Measurements from ENCODE around the gene CYTH1.

Gene CYTH1

DNA sequence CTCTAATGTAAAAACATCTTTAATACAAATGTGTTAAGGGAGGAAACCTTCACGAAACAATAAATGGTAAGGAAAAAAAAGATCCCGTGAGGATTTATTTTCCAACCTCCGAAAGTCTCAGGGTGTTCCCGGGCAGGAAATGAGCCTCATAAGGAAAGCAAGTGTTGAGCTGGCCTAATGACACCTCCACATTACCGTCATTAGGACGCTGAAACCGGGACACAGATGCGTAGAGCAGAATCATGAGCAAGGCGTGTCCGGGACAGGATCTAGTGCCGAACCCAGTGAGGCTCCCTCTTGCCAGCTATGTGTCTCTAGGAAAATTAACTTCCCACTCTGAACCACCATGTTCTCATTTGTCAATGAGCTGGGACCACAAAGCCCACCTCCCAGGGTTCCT is 22.7 kb upstream of the CYTH1 start:
- no peak for DNase-seq (ENCODE audit: low spot score)

DNA sequence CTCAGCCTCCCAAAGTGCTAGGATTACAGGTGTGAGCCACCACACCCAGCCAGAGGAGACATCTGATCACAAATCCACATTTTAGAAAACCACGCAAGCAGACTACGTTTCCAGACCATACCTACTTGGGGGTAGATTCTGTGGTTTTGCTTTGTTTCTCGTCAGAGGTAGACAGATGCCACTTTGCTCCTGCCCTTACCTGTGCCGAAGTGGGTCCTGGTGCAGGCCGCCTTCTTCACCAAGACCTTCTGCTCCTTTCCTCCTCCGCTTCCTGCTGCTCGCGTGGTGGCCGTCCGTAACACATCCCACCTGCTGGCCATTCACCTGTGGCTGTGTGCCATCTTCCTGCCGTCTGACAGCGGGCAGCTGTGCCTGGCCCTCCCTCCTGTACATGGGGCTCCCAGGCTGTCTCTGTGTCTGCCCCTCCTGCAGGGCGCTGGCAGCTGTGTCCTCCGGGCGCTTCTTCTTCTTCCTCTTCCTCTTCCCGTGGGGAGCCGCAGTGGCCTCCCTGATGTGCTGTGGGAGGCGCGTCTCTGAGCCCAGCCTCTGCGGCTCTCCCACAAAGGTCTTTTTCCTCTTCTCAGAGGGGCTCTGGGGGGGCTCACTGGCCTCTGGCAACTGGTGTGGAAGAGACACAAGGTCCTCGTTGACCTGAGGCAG is 21.2 kb upstream of the CYTH1 start:
- DNase-seq (ENCODE audit: low spot score), result no peak

GRCh38 chr17:78802459-78802858 is 20.4 kb upstream of the CYTH1 start:
- no peak for DNase-seq (ENCODE audit: low spot score)

GRCh38 chr17:78802008-78802407 is 19.9 kb upstream of the CYTH1 start:
- DNase-seq (ENCODE audit: low spot score), result no peak

- no peak for DNase-seq (ENCODE audit: low spot score)
Measured at GRCh38 chr17:78800132-78800931, 18.3 kb upstream of the CYTH1 start.

GRCh38 chr17:78798695-78799559 is 16.9 kb upstream of the CYTH1 start:
- peak; percentile 61 for DNase-seq (ENCODE audit: low spot score)

GRCh38 chr17:78797691-78798585 is 15.9 kb upstream of the CYTH1 start:
- no peak for DNase-seq (ENCODE audit: low spot score)

DNA sequence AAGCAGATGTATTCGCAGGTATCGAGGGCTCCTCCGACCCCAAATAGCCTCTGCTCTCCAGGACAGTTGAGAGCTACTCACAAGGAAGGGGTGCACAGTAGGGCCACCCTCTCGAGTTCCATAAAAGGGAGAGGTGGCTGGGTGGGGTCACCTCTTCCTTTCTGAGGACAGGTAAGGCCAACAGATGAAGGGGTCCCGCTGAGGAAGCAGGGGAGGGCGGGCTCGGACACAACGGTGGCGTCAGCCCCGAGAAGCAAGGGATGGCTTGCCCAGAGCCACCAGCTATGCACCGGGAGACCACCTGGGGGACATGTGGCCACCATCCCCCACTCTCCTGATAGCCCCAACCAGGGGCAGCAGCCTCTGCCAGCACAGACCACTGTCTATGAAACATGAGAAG is 15.1 kb upstream of the CYTH1 start:
- DNase-seq (ENCODE audit: low spot score), result no peak

DNA sequence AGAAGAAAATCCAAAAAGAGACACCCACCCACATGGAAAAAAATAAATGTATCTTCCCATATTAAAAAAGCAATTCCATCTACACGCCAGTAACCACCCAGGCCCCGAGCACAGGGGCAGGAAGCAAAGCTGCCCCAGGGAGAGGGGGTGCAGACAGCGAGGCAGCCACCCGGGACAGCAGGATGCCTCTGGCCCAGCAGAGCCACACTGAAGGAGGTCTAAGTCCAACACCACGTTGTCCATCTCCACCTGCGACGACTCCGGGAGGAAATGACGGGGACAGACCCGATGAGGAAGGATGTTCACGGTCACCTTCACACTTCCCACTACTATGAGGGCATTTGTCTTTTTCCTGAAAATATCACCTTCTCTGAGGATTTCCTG is 14.4 kb upstream of the CYTH1 start:
- no peak for DNase-seq (ENCODE audit: low spot score)

DNA sequence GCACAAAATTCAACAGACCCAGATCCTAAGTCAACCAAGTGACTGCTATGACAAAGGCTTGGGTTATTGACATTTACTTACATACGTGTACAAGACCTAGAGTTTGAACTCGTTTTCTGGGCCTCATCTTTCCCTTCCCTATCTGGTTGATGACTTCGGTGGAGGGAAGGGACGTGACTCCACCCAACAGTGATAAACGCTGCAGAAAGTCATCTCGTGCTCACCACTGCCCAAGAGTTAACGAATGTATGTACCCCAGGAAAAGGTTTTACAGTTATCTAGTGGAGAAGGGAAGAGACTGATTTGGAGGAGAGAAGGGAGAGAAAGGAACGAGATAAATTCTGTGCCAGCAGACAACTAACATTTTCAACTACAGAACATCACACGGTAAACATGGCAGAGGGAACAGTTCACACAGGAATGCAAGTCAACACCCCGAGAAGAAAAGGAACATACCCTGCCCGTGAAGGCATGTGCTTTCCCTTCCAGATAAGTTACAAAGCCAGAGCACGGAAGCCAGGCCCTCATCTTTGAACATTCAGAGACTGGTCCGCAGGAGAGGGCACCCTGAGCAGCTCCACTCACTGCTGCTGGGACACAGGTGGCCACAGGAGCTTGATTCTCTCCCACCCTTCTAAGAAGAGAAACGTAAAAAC is 13.9 kb upstream of the CYTH1 start:
- DNase-seq (ENCODE audit: low spot score), result no peak

DNA sequence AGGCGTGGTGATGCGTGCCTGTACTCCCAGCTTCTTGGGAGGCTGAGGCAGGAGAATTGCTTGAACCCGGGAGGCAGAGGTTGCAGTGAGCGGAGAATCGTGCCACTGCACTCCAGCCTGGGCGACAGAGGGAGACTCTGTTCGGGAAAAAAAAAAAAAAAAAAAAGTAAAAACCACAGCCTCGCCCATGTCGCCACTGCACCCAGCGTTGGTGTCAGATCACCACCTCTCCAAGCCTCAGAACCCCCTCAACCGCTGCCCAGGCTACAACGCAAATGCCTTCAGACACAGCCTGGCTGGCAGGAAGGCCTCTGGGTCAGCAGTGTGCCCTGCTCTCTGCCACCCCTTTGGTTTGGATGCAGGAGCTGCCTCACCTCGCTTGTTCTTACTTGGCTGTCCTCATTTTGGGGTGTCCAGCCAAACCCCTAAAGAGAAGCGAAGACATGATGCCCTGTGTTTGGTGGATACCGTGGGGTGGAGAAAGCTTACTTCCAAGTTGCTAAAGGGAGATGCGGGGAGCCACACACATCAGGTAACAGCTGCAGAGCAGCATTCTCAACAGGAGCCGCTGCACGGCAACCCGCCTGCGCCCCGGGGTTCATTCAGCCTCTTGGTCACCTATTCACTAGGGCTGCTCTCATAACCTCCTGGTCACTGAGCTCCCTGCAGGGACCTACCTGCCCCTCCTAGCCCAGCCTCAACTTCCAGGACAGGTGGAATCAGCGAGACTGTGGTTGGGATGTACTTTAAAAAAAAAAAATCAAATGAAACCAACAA is 13.0 kb upstream of the CYTH1 start:
- no peak for DNase-seq (ENCODE audit: low spot score)

DNA sequence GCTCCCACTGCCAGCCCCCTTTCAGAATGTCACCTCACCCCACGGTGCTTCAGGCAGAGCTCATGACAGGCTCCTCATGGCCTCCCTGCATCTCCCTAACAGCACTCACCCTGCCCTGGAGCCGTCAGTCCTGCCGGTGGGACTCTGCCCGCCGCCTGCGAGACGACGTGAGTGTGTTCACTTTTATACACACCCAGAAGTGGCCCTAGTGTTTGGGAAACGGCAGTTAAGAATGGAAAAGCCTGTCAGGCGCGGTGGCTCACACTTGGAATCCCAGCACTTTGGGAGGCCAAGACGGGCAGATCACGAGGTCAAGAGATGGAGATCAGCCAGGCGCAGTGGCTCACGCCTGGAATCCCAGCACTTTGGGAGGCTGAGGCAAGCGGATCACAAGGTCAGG is 12.3 kb upstream of the CYTH1 start:
- no peak for DNase-seq (ENCODE audit: low spot score)

- DNase-seq (ENCODE audit: low spot score), result no peak
Measured at GRCh38 chr17:78793968-78794367, 11.9 kb upstream of the CYTH1 start.

- no peak for DNase-seq (ENCODE audit: low spot score)
Measured at GRCh38 chr17:78793415-78793814, 11.3 kb upstream of the CYTH1 start.

DNA sequence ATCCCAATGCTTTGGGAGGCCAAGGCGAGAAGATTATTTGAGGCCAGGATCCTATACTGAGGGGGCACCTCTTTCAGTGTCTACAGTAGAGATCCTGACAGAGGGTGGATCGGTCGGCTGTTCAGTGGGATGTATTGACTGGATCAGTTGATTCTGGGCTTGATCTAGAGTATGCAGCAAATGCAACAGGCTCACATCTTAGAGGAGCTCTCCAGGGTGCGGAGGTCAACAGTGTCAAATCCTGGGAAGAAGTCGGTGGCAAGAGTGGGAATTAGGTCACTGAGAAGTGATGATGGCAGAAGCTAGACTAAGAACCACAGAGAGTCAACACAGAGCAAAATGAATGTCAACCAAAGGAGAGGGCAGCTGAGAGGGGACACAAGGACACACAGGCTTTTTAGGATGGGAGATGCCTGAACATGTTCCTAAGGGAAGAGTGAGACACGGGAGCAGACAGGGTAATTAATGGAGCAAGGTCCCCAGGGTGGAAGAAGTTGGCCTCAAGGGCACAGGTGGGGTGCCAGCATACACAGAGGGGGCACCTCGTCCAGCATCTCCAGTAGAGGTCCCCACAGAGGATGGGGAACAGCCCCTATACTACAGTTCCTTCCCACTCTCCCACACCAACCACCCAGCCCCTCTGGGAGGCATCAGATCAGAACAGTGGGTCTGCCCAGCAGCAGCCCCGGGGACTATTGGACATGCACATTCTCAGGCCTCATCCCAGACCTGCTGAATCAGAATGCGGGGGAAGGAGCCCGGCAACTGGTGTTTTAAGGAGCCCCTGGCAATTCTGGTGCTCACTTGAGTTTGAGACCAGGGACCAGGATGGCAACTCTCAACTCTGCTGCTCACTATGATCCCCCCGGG is 10.0 kb upstream of the CYTH1 start:
- DNase-seq (ENCODE audit: low spot score), result no peak

- no peak for DNase-seq (ENCODE audit: low spot score)
Measured at GRCh38 chr17:78790552-78790951, 8.5 kb upstream of the CYTH1 start.

DNA sequence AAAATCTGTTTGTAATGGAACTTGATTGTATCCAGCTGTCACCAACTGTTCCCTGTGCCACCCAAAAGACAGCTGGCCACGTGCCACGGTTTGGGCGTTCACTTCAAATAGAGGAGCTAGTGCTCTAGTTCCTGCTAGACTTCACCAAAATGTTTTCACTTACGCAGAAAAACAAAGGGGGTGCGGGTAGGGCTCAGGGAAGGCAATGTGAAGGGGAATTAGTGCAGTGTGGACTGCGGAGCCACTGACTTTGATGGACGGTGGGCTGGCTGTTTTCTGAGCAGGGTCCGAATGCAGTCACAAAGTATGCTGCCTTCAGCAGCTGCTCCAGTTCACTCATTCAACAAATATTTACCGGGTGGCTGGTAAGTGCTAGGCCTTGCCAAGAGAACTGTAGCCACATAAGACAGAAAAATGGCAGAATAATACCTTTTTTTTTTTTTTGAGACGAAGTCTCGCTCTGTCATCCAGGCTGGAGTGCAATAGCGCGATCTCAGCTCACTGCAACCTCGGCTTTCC is 7.6 kb upstream of the CYTH1 start:
- DNase-seq (ENCODE audit: low spot score), result no peak

DNA sequence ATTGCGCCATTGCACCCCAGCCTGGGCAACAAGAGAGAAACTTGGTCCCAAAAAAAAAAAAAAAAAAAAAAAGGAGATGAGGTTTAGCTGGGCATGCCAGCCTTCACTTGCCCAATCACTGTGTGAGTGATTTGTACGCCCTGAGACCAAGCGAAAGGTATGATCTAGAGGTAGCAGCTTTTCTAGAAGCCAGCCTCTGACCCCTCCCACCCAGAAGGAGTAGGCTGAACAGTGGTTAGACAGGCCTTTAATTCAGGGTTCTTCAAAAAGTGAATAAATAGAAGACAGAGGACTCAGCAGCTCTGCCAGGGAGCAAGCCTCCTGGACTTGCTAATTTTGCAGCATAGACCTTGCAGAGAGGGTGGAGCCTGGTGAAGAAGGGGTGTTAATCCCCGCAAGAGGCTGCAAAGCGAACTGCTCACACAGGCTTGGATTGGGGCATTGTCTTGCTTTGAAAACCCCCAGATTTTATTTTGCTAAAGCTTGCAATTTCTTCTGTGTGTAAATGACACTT is 7.1 kb upstream of the CYTH1 start:
- no peak for DNase-seq (ENCODE audit: low spot score)

GRCh38 chr17:78788451-78788850 is 6.4 kb upstream of the CYTH1 start:
- no peak for DNase-seq (ENCODE audit: low spot score)
